ENCODE measurements around the gene UMODL1.

DNA sequence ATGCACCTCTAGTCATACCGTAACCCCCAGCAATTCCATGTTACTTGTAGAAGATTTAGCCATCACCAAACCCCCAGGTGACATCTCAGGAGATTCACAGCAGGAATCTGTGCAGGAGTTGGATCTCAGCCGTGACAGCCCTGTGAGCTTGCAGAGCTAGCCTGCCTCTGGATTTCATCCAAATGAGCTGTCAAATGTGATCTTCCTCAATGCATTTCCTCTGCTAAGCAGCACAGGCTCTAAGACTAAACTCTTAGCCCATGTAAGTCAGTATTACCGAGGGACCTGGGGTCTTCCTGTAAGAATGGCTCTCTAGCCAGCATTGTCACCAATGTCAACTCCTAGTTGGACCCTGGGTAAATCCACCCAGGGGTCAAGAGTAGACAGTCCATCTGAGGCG, 41.7 kb downstream of the UMODL1 start:
- TF ChIP-seq, protein P1, sequence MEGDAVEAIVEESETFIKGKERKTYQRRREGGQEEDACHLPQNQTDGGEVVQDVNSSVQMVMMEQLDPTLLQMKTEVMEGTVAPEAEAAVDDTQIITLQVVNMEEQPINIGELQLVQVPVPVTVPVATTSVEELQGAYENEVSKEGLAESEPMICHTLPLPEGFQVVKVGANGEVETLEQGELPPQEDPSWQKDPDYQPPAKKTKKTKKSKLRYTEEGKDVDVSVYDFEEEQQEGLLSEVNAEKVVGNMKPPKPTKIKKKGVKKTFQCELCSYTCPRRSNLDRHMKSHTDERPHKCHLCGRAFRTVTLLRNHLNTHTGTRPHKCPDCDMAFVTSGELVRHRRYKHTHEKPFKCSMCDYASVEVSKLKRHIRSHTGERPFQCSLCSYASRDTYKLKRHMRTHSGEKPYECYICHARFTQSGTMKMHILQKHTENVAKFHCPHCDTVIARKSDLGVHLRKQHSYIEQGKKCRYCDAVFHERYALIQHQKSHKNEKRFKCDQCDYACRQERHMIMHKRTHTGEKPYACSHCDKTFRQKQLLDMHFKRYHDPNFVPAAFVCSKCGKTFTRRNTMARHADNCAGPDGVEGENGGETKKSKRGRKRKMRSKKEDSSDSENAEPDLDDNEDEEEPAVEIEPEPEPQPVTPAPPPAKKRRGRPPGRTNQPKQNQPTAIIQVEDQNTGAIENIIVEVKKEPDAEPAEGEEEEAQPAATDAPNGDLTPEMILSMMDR (IDR thresholded peaks at IDR 0.05; ENCODE audit: low read depth, low read length): no peak
- TF ChIP-seq POLR2A (IDR thresholded peaks at IDR 0.05; ENCODE audit: extremely low read depth, insufficient read length) (no peak), MAX (IDR thresholded peaks at IDR 0.05; ENCODE audit: low read depth, low read length) (no peak)

Measured in NB4 (cell line).